Tibial artery (tissue), 4 donors: Measurements from ENCODE around the gene CACNA2D2.

ENCODE experiments used
- DNase-seq, 2 donors: peaks; one replicate each; pipeline ENCODE4 v3.0.0-alpha.2; 2019
- H3K27ac ChIP-seq, 2 donors: fragments of 200-600 bp; sonication (generic) in 1 of 2; 1 replicate in 1 of 2; 2 replicates in 1 of 2; pipeline ENCODE4 v1.5.1; 2018 to 2019; ENCODE audit warnings: mild to moderate bottlenecking in 1 of 2
- H3K27me3 ChIP-seq, 2 donors: fragments of 200-600 bp; sonication (generic) in 1 of 2; one replicate each; pipeline versions ENCODE4 v1.5.1 to v1.6.0; 2016 to 2019
- H3K36me3 ChIP-seq, 3 donors: fragments of 200-600 bp; sonication (generic) in 2 of 3; one replicate each; pipeline ENCODE4 v1.5.1; 2016 to 2019; ENCODE audit warnings: mild to moderate bottlenecking in 2 of 3
- H3K4me1 ChIP-seq, 4 donors: fragments of 200-600 bp; sonication (generic) in 2 of 4; 1 replicate in 3 of 4; 2 replicates in 1 of 4; pipeline ENCODE4 v1.5.1; 2016 to 2019
- H3K4me3 ChIP-seq, 2 donors: fragments of 200-600 bp; sonication (generic) in 1 of 2; 1 replicate in 1 of 2; 2 replicates in 1 of 2; pipeline ENCODE4 v1.5.1; 2018 to 2019; ENCODE audit warnings: mild to moderate bottlenecking in 2 of 2
- H3K9me3 ChIP-seq, 3 donors: fragments of 200-600 bp; sonication (generic) in 1 of 3; one replicate each; pipeline ENCODE4 v1.5.1; 2016 to 2019
- CTCF ChIP-seq, 2 experiments: fragments of 200-600 bp in 1 of 2; fragments of 450-650 bp in 1 of 2; IDR thresholded peaks; one replicate each; pipeline ENCODE4 v1.5.1; 2017 to 2019; ENCODE audit warnings: antibody characterized with exemption in 2 of 2, mild to moderate bottlenecking in 1 of 2, moderate library complexity in 1 of 2
- intact Hi-C: fragments of 100-400 bp; cut with DNase I; formaldehyde crosslinking; loops from one replicate; pipeline ENCODE4 v1.15.0; 2023; ENCODE audit warnings: low total_unique reads

Gene CACNA2D2

GRCh38 chr3:50531201-50531600, 27.8 kb upstream of the CACNA2D2 start:
- DNase-seq: no peak
- Histone ChIP-seq H3K27ac (no peak overlapping the region), H3K9me3 (no peaks in the 10 kb centered on the region), H3K4me3 (no peak overlapping the region), H3K4me1 (peaks cover 0 to 9% (median 8%) of the 10 kb centered on the region in 4 donors), H3K36me3 (no peaks in the 10 kb centered on the region), H3K27me3 (no peaks in the 10 kb centered on the region)
- intact Hi-C loops: no loop called here
- no peak for TF ChIP-seq CTCF (IDR thresholded peaks at IDR 0.05)

GRCh38 chr3:50530001-50530970, 26.9 kb upstream of the CACNA2D2 start:
- no peak for TF ChIP-seq CTCF (IDR thresholded peaks at IDR 0.05)
- DNase-seq: no peak
- Histone ChIP-seq H3K36me3 (no peaks in the 10 kb centered on the region), H3K4me3 (no peak overlapping the region), H3K4me1 (peaks cover 0 to 9% (median 8%) of the 10 kb centered on the region in 4 donors), H3K27ac (no peak overlapping the region), H3K27me3 (peaks cover 0 to under 1% of the 10 kb centered on the region in 2 donors), H3K9me3 (no peaks in the 10 kb centered on the region)
- intact Hi-C loops: no loop called here

DNA sequence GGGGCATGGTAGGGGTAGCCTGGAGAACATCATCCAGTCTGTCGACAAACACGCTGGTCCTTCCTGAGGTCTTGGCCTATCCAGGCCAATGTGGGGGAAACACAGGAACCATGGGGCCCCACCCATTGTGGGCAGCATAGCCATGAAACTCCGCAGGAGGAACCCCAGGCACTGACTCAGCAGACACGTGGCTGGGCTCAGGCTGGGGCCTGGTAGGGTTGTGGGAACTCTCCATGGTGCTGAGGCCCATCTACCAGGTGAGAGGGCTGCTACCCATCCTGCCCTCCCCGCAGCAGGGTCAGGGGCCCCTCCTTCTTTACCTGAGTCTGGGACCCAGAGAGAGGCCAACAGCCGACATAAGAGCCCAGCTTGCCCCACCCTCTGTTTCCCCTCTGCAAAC, 22.6 kb upstream of the CACNA2D2 start:
- no peak overlapping the region for H3K4me3 ChIP-seq
- no peaks in the 10 kb centered on the region for H3K4me1 ChIP-seq
- H3K27ac ChIP-seq: no peak overlapping the region
- peak in 1 of 2 donors; percentile 40 for DNase-seq
- intact Hi-C loops: no loop called here
- no peak for TF ChIP-seq CTCF (IDR thresholded peaks at IDR 0.05)
- no peaks in the 10 kb centered on the region for H3K36me3 ChIP-seq
- H3K27me3 ChIP-seq: peaks cover 0 to 6% of the 10 kb centered on the region in 2 donors
- H3K9me3 ChIP-seq: no peaks in the 10 kb centered on the region

GRCh38 chr3:50525191-50525910, 21.9 kb upstream of the CACNA2D2 start:
- no peaks in the 10 kb centered on the region for H3K9me3 ChIP-seq
- no peaks in the 10 kb centered on the region for H3K4me1 ChIP-seq
- intact Hi-C loops: no loop called here
- TF ChIP-seq CTCF (IDR thresholded peaks at IDR 0.05): no peak
- H3K4me3 ChIP-seq: no peak overlapping the region
- H3K36me3 ChIP-seq: no peaks in the 10 kb centered on the region
- DNase-seq: no peak
- H3K27ac ChIP-seq: no peak overlapping the region
- H3K27me3 ChIP-seq: peaks cover 0 to 8% of the 10 kb centered on the region in 2 donors

DNA sequence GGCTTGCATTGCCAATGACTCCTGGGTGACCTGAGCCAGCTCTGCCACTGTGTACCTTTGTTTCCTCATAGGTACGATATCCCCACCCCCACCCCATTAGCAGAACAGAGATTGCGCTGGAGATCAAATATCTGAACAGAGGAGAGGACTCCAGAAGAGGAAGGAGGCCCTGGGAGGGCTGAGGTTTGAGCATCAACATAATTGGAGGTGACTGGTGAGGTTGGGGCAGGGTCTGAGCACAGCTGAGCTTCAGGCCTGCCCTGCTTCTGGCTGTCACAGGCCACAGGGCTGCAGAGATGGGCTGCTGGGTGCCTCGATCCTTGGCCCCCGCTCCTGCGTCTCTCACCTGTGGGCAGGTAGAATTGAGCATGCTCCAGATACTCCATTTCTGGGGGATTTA, 21.3 kb upstream of the CACNA2D2 start:
- H3K36me3 ChIP-seq: no peaks in the 10 kb centered on the region
- TF ChIP-seq CTCF (IDR thresholded peaks at IDR 0.05): no peak
- no peak overlapping the region for H3K27ac ChIP-seq
- H3K9me3 ChIP-seq: no peaks in the 10 kb centered on the region
- no peaks in the 10 kb centered on the region for H3K4me1 ChIP-seq
- no peak for DNase-seq
- H3K4me3 ChIP-seq: no peak overlapping the region
- peaks cover 0 to 8% of the 10 kb centered on the region in 2 donors for H3K27me3 ChIP-seq
- intact Hi-C loops: no loop called here
